NCI-H2029 treated with DMSO at 0.1 percent for 48 hours (cell line): ENCODE measurements around the gene ELF1.
"Not testable (repeated sequence)": the region's sequence is repeated elsewhere in the genome, so short reads cannot be mapped to it uniquely, and the experiment has no call there.

Source experiments
- DNase-seq: peaks from one replicate; lab custom pipeline; 2025; lab: John Stamatoyannopoulos, UW

ELF1 gene

DNA sequence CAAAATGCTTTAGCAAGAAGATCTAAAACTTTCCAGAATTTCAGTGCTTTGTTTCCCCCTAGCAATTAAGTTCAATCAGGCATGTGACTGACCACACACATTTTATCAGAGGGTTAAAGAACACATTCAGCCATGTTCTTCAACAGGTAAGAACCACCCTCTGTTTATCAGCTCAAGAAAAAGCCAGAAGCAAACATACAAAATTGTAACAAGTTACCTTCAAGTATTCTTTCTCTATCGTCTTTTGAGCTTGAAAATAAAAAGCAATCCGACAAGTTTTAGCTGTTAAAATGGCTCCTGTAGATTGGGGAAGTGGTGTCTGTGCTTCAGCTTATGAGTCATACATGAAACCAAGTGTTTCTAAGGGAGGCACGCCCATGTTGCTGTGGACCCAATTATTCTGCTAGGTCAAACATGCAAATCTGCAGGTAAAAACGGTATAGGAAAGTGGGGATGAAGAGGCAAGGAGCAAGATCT lies at the start of gene ELF1:
ELF1 (minus strand) TSS at position 306 of the 477 bp plus-strand sequence. CDS start 37,262 bp downstream, outside the sequence.
- peak; percentile 46 for DNase-seq

DNA sequence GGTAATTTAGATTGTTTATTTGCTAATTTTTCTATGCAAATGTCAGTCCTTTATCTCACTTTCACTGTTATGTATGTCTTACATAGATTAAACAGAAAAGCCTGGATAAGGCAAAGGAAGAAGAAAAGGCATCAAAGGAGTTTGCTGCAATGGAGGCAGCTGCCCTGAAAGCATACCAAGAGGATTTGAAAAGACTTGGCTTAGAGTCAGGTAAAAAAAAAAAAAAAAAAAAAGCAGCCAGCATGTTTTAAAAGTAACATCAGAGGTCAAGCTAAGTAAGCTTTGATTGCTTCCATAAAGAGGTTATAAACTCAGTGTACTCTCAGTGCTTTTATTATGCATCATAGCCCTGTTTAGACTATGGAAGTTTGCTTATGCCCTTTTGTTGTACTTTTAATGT lies 46.0 kb upstream of the ELF1 start:
- no peak for DNase-seq

DNA sequence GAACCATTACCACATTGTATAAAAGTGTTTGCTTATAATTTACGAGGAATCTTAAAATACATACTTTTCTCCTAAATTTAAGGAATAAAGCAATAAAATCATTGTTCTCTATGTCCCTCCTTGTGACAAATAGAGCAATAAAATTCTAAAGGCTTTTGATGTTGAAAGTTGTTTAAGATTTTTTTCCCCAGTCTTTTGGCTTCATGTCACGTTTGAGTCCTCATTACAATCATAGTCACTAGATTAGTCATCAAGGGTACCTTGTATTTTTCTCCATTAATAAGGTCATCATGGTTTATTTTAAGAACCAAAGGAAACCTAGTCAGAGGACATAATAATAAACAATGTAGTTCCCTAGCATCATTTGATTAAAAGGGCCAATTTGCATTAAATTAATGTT lies 45.4 kb upstream of the ELF1 start:
- no peak for DNase-seq

DNA sequence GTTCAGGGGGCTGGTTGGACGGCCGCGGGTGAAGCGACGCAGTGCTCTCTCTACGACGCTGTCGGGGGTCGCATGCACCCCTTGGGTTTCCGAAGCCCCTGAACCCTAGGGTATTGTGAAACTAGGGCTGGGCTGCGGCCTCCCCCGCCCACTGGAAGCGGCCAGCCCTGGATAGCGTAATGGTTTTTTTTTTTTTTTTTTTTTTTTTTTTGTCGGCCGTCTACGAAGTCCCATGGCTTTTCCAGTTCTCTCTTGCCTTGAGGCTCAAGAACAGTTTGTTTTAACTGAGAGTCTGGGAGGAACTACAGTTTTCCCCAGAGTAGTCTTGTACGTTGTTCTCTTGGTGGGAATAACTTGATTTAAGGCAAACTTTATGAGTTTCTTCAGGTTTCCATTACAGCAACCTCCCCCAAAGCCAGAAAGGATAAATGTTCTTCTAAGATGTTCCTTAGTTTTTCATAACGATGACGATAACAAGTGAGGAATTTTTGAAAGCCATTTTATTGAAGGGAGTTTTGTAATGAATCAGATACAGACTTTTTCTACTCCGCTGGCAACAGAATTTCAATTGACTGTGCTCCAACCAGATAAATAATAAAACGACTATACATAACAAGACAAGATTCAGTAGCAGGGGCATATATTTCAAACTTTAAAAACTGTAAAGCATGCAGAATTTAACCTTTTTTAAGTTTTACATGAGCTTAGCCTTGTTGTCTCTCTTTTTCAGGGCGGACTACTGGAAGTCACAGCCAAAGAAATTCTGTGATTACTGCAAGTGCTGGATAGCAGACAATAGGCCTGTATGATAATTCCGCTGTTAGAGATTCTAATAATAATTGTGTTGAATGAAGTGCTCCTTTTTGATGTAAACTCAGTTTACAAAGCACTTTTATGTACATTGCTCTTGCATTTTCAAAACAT lies 43.1 kb upstream of the ELF1 start:
- no peak for DNase-seq

DNA sequence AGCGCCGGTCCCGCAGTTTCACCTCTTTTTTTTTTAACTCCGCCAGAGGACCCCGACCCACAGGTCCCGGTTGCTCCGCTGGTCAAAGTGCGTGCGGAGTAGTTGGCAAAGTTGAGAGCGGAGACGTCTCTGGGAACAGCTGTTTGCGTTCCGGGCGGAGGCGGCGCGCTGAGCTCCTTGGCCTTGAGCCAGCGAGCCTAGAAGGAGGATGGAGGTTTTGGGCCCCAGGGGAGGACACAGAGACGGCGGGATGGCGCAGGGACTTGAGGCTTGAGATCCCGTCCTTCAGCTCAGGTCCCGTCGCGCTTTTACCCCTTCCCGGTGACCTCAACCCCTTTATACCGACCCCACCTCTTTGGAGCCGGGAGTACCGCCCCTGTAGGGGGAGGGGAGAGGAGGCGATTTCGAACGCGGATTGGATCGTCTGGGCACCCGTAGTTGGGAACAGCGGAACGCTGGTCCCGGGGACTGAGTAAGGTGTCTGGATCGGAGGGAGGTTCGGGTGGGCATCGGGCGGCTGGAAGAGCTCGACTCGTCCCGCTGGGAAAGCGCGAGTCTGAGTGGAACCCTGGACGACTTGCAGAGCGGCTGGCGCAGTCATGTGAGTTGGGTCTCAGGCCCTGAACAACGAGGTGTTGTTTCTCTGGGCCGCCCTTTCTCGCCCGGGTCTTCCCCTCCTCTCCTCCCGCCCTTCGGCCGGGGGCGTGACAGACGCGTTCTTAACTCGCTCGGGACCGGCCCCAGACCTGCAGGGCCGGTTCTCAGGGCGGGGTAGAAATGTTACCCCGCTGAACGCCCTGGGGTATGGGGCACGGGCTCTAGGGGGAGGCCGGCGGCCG lies 42.2 kb upstream of the ELF1 start, which contains the start of gene WBP4:
WBP4 (plus strand) TSS at position 435 of the 839 bp plus-strand sequence; CDS start at position 600, 165 bp downstream.
- peak; percentile 54 for DNase-seq

DNA sequence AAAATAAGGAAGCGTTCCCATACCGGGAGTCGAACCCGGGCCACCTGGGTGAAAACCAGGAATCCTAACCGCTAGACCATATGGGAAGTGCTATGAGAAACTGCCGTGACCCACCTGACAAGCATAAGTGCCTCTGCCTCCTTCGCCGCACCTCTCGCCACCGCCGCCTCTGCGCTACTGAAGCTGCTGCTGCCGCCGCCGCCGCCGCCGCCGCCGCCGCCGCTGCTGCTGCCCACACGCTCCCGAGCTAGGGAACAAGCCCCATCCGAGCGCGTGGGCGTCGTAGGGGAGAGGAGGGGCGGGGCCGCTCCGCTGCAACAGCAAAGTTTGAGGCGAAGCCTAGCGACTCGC lies 41.6 kb upstream of the ELF1 start:
- peak; percentile 16 for DNase-seq

DNA sequence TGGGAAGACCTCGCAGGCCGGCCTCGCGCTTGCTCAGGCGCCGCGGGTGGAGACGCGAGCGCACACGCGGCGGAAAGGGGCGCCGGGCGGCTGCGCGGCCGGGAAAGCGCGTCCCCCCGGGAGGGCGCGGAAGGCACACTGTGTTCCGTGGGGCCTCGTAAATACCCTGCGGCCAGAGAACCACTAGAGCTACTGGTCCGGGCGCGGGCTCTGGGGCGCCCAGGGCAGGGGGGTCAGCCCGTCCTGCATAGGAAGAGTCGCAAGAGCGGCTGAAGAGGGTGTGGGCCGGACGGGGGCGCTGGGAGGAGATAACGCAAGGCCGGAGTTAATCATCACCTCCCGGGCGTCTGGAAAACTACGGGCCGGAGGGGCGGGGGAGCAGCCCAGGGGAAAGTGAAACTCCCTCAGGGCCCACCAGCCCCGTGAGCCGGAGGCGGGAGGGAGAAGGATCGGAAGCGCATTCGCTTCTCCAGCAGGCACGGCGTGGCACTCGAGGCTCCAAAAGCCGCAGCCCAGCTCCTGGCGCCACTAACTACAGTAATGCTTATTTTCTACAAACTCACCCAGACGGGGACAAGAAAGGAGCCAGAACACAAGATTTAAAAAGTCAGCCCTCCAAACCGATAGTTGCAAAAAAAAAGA lies 41.1 kb upstream of the ELF1 start:
- no peak for DNase-seq

DNA sequence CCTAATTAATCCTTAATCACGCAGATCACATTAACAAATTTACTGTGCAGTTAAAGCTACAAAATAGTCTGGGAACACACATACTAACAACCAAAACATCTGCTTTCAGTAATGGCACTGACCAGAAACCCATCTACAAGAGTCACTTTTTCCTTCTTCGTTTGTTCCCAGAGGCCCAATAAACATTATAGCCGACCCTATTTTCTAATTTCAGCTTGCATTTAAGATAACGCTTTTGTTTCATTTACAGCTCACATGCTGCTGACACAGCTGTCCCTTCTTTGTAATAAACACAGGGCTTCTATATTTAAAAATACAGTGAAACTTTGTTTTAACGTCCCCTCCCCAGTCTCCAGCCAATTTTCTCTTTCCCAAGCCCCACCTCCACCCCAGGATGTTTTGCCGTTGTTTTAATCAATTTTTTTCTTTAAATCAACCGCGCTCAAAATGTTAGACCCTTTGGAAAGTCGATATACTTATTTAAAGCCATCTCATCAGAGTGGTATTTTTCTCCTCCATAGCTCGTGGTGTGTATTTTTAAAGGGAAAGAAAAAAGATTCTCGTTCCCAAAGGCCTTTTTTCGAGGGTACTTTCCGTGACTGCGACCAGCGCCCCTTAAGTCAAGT lies 40.5 kb upstream of the ELF1 start:
- DNase-seq: no peak

DNA sequence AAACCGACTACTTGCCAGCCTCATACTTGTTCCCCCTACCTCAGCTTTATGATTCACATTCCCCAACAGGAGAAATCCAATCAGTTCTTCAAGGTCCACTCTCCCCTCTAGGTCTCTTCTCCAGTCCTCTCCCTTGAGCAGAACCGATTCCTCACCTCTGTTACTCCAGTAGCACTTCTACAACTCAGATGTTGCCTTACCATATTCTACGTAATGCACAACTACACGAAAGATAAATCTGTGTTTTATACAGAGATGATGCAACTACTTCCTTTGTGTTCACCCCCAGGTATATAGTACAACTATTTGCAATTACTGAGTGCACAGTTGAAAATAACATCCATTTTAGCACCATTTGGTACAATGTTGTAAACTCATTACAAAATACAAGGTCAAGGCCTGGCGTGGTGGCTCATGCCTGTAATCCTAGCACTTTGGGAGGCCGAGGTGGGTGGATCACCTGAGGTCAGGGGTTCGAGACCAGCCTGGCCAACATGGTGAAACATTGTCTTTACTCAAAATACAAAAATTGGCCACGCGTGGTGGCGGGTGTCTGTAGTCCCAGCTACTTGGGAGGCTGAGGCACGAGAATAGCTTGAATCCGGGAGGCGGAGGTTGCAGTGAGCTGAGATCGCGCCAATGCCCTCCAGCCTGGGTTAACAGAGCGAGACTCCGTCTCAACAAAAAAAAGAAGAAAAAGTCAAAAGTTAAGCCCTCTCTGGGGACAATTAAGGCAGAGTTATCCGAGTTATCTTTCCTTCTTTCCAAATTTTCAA lies 39.4 kb upstream of the ELF1 start:
- no peak for DNase-seq

DNA sequence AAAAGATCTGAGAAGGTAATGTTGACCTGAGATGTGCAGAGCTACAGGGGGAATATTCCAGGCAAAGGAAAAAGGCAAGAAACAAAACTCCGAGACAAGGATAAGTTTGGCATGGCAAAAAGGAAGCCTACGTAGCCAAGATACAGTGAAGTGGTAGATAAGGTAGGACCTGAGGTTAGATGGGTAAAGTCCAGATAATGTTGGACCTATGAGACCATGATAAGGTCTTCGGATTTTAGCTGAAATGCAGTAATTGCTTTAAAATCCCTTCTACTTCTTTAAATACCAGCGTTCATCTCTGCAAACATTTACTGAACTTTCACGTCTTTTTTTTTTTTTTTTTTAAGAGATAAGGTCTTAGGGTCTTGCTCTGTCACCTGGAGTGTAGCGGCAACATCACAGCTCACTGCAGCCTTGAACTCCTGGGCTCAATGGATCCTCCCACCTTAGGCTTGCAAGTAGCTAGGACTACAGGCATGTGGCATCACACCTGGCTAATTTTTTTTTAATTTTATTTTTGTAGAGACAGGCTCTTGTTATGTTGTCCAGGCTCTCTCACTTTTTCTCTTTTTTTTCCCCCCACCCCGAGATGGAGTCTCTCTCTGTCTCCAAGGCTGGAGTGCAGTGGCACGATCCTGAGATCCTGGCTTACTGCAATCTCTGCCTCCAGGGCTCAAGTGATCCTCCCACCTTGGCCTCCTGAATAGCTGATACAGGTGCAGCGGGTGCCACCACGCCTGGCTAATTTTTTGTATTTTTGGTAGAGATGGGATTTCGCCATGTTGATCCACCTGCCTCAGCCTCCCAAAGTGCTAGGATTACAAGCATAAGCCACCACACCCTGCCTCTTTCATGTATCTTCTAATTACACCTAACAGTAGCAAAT lies 38.0 kb upstream of the ELF1 start:
- no peak for DNase-seq

DNA sequence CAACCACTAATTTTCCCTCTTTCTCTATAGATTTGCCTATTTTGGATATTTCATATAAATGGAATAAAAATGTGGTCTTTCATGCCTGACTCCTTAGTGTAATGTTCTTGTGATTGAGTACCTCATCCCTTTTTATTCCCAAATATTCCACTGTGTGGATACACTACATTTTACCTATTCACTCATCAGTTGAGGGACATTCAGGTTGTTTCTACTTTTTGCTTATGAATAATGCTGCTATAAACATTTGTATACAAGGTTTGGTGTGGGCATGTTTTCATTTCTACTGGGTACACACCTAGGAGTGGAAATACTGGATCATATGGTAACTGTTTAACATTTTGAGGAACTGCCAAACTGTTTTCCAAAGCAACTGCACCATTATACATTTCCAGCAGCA lies 37.1 kb upstream of the ELF1 start:
- DNase-seq: no peak

DNA sequence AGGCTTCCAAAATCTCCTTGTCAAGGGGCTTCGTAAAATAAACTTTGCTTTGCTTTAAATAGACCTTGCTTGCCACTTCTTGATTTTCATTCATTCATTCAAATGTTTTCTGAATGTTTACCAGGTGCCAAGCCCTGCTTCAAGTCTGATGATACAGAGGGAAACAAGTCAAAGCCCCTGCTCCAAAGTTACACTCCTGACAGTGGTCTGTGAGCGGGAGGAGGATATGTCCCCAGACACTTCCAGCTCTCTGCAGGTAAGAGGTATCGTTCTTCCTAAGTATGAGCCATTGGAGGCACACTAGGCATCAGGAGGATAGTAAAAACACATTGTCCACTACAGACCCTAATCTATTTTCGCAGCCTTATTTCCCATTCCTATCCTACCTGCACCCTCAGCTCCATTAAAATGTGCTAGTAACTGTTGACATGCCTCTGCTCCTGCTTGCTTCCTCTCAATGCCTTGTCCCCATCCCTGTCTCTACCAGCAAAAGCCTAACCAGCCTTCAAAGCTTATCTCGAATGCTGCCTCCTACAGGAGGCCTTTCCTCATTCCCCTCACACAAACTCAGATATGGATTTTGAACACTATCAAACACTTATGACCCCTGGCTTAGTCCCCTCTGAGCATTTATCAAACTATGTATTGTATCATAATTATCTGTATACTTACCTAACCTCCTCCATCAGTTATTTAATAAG lies 36.0 kb upstream of the ELF1 start:
- no peak for DNase-seq

DNA sequence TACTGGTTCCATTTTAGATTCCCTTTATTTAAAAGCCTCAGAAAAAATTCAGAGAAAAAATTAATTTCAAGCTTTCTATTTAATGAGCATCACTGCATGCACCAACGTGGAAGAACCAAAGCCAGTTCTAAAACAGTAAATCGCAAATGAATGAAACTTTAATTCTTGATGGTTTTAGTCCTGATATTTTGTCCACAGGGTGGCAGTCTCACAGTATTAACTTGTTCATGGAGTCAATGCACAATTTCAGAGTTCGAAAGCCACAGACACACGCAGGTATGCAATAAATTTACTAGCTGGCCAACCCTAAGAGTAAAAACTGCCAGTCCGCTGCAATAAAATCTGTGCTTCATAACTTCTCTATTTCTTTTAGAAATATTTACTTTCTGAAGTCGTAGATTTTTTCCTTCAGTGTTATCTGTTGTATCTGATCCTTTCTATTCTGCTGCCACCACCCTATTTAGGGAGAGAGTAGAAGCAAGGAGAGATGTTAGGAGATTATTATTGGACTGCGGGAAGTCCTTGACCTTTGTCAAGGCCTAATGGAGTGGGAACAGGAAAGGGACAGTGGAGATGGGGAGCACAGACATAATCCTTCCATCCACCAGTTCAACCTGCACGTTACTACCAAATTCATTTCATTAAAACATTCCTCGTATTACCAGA lies 35.2 kb upstream of the ELF1 start:
- DNase-seq: no peak

DNA sequence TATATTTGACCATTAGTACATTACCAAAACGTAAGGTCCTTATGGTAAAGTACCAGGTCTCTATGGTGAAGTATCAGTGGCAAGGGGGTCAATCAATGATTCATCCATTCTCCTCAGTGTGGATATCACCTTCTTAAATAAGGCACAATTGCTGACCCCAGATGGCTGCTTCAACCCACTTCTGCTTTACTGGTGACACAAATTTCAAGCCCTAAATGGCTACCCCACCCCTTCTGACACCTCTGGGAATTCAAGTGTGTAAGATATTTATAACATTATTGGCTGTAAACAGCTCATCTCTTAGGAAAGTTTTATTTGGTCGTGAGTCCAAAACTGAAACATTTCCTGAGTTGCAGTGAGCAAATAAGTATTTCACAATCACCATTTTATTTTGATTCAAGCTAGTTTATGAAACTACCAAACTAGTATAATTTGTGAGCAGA lies 34.3 kb upstream of the ELF1 start:
- no peak for DNase-seq

DNA sequence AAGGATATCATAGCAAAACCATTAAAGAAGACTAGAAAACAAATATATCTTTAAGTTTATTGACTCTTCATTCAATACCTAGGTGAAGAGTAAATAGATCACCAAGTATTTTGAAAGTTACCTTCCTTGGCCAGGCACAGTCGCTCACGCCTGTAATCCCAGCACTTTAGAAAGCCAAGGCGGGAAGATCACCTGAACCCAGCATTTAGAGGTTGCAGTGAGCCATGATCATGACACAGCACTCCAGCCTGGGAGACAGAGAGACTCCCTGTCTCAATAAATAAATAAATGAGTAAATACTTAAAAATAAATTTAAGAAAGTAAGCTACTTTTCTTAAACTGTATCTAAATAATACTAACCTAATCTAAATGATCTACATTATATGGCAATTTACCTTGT lies 33.3 kb upstream of the ELF1 start:
- DNase-seq: no peak

DNA sequence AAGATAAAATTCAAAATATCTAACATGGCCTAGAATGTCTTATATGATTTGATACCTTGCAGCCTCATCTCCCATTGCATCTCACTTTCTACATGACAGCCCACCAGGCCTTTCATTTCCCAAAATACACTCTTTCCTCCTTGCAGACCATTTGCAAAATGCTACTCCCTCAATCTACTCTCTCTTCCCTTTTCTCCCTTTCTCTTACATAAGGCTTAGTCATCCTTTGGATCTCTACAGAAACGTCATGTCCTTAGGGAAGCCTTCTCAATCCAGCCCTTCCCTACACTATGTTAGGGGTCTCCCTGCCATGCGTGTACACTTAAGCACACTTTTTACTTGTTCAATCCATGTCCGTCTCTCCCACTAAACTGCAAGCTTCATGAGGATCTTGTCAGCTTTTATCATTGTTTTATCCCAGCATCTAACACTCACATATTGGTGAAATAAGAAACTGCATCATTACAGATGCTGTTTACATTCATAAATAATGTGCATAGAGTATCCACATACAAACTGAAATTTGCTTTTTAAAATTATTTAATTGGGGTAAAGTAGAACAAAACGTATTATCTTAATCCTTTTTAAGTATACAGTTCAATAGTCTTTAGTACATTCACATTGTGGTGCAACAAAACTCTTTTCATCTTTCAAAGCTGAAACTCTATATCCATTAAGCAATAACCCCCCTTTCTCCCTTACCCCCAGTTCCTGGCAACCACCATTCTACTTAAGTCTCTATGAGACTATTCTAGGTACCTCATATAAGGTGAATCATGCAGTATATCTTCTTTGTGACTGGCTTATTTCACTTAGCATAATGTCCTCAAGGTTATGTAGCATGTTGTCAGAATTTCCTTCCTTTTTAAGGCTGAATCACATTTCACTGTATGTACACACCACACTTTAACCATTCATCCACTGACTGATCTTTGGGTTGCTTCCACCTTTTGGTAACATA lies 30.6 kb upstream of the ELF1 start:
- no peak for DNase-seq

DNA sequence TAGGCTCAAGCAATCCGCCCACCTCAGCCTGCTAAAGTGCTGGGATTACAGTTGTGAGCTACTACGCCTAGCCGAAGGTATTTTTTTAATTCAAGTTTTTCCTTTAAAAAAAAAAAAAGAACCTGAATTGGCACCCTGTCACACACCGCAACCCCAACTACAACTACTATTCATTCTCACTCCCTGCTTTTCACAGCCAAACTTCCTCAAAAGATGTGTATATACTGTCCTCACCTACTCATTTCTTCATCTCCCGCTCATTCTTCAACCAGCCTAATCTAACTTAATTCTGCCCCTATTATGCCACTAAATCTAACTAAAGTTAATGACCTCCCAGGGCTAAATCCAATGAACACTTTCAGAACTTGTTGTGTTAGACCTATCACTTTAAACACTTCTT lies 29.5 kb upstream of the ELF1 start:
- DNase-seq: no peak

DNA sequence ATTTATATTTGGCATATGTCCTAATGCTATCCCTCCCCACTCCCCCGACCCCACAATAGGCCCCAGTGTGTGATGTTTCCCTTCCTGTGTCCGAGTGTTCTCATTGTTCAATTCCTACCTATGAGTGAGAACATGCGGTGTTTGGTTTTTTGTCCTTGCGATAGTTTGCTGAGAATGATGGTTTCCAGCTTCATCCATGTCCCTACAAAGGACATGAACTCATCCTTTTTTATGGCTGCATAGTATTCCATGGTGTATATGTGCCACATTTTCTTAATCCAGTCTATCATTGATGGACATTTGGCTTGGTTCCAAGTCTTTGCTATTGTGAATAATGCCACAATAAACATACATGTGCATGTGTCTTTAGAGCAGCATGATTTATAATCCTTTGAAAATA lies 23.3 kb upstream of the ELF1 start:
- not testable (repeated sequence) for DNase-seq
